GM19023 (cell line): ENCODE results near the gene CNGA1.
A peak's percentile ranks its signal among the peaks of the same experiment; 100 is the strongest.
"Not testable (repeated sequence)": the region's sequence is repeated elsewhere in the genome, so short reads cannot be mapped to it uniquely, and the experiment has no call there.

Source experiments
- ATAC-seq: cut with Tn5 transposase; IDR thresholded peaks from one replicate; pipeline ENCODE4 v1.9.1; 2021; ENCODE audit warnings: mild to moderate bottlenecking, moderate library complexity; ENCODE audit not compliant: unreplicated experiment

CNGA1 gene

DNA sequence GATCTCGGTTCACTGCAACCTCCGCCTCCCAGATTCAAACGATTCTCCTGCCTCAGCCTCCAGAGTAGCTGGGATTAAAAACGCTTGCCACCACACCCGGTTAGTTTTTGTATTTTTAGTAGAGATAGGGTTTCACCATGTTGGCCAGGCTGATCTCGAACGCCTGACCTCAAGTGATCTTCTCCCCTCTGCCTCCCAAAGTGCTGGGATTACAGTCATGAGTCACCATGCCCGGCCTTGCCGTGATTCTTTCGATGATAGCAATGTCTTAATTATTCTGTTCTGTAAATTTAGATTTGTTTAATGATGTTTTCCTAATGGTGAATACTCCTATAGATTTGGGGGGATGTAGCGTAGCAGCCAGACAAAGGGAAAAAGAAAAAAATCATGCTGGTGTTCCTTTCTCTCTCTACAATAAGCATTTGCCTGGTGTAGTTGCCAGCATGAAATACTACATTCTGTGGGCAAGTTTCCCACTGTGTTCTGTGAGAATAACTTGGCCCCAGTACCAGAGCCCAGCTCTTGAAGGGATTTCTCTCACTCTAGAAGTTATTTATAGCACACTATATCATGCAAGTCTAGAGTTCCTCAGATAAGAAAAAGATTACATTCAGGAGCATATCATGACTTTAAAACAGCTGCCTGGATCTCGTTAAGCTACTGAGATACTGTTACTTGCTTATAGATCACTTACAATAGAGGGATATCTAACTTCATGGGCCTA lies 15.5 kb upstream of the CNGA1 start:
- ATAC-seq = no peak

DNA sequence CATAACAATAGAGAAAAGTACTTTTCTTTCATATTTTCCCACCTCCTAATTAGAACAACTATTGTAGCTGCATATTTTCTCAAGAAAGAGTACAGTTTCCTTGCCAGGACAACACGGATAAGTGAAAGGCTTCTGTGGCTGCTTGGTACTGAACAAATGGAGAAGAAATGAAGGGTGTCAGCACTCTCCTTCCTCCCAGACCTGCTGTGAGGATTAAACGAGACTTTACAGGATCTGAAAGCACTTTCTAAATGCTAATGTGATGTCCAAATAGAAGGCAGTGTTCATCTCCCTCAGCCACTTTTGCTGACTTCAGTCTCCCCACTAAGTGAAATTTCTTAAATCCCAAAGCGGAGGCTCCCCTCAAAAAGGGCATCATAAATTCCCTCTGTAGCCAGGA lies 14.0 kb upstream of the CNGA1 start:
- no peak for ATAC-seq

DNA sequence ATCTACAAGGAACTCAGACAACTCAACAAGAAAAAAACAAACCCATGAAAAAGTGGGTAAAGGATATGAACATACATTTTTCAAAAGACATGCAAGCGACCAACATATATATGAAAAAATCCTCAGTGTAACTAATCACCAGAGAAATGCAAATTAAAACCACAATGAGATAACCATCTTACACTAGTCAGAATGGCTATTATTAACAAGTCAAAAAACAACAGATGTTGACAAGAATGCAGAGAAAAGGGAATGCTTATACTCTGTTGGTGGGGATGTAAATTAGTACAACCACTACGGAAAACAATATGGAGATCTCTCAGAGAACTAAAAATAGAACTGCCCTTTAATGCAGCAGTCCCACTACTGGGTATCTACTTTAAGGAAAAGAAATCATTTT lies 12.2 kb upstream of the CNGA1 start:
- ATAC-seq = peak; percentile 58

DNA sequence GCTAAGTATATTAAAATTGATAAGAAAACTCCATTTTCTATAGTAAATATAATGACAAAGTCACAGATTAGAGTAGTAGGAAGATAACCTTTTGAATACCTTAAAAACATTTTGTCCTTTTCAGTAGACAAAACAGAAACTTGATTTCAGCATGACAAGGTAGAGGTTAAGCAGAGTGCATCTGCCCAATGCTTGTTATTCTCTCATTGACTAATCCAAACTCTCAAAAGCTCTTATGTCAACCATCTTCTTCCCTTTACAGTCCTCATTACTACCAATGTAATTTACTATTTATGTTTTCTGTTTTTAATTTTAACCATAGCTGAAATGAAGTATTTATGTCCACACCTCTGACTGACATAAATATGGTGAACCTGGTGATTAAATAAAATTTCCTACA lies 11.2 kb upstream of the CNGA1 start:
- peak; percentile 73 for ATAC-seq

DNA sequence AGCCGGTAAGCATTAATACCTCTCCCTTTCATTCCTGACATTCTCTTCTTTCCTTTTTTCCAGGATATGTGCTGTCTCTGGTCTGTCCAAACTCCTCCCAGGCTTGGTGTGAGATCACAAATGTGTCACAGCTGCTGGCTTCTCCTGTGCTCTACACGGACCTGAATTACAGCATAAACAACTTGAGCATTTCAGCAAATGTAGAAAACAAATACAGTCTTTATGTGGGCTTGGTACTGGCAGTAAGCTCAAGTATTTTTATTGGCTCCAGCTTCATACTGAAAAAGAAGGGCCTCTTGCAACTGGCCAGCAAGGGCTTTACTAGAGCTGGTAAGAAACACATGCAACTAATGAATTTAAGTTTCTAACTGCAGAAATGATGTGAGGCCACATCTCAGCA lies 8.5 kb upstream of the CNGA1 start:
- no peak for ATAC-seq

DNA sequence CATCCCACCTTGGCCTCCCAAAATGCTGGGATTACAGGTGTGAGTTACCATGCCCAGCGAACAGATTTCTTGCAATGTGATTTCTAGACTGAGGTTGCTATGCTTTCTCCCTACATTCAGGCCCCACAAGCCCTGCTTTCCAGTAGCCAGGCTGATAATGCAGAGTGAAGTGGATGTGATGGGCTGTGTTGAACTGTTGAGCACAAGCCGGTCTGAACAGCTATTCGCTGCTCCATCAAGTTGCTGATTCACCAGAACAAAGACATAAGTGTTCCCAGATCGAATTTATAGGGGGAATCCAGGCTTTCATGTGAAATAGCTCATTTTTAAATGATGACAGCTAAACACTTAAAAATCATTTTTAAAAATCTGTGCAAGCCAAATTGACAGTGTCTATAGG lies 8.0 kb upstream of the CNGA1 start:
- no peak for ATAC-seq

DNA sequence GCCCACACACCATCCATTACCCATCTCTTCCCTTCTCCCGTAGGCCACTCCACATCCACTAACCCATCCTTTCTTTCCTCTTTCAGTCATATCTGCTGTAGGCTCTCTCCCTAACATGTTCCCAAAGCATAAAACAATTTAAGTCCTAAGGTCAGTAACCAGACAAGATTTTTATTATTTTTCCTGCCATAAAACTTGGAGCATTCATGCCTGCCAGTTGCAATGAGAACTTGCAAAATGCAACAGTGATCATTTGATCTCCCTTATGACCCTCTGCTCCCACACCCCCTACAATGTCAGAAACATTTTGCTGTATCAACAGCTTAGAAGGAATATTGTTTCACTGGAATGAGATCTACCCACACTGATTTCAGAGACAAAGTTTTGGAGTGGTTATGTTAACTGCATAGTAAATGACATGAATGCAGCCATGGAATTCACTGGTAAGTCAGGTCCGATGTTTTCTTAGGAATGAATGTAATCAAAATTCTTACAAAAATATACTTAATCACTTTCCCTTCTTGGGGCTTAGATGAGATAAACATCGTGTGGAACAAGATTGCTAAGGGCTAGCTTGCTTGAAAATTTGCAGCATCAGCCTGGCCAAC lies 5.8 kb upstream of the CNGA1 start:
- ATAC-seq = no peak

DNA sequence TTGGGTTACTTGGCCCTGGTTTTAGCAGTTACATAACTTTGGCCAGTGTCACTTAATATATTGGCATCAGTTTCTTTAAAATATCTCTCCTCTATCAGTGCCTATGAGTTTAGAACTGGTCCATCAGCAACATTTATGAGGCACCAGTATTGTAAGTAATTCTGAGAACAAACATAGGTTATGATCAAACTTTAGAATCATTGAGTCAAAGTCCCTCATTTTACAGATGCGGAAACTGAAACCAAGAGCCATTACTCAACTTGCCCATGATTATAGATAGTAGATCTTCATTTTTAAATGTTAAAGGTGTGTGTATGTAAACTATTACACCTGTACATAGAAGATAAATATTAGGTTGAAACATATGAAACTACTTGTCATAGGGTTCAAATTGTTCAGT lies 4.6 kb upstream of the CNGA1 start:
- no peak for ATAC-seq

DNA sequence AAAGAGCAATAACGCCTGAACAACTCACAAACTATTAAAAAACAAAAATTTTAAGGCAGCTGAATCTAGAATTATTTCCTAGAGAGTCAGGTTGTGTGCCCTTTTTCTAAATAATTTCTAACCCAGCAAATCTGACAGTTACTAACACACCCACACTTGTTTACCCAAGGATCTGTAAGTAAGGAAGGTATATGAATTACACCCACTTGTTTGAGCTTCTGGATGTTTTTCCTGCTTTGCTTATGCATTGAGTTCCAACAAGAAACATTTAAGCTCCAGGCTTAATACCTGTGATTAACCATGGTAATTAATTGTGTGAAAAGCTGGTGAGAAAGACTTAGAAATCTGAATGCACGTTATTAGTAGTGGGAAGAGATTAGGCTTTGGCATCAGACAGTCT lies 1.6 kb upstream of the CNGA1 start:
- ATAC-seq = no peak

DNA sequence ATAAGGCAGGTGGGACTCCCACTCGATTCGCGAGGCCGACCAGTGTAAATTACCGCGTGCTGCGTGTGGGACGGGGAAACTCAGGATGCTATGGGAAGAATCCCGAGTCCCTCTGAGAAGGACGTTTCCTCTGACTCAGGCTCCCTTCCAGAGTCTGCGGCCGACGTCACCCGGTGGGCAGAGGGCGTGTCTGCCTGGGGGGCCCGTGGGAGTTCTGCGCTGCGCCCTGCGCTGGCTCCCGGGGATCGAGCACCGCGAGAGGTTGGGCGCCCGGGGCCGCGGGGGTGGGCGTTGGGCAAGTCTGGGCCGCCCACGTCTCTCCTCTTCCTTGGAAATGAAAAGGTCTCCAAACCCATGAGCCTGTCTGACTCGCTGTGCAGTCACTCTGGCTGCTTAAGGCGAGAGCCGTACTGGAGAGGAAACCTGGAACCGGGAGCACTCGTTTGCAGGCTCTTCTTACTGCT lies 659 bp upstream of the CNGA1 start:
- peak; percentile 25 for ATAC-seq

DNA sequence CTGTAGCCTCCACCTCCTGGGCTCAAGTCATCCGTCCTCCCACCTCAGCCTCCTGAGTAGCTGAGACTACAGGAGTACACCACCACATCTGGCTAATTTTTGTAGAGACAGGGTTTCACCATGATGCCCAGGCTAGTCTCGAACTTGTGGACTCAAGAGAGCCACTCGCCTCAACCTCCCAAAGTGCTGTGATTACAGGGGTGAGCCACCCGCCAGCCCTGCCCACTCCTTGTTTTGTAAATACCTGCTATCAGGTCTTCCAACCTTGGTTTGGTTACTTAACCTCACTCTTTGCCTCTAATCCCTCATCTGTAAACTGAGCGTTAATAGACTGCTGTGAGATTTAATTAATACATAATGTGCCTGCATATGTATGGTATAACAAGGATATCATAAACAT lies 803 bp downstream of the CNGA1 start:
- ATAC-seq = no peak

DNA sequence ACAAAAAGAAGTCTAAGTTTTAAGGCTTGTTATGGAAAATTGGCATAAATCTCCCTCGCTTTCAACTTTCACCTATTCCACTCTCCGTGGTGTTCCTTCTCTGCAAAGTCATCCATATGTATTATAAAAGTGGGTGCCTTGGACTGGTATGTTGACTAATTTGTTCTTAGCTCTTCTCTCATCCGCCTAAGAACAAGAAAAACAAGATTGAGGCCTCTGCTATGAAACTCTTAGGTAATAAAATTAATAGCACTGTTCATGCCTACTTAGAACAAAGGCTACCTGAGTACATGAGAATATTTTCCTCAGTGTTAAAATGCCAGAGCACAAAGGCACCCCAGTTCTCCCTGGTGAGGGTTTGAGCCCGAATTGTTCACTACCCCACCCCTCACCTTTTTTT lies 1.3 kb downstream of the CNGA1 start:
- no peak for ATAC-seq

DNA sequence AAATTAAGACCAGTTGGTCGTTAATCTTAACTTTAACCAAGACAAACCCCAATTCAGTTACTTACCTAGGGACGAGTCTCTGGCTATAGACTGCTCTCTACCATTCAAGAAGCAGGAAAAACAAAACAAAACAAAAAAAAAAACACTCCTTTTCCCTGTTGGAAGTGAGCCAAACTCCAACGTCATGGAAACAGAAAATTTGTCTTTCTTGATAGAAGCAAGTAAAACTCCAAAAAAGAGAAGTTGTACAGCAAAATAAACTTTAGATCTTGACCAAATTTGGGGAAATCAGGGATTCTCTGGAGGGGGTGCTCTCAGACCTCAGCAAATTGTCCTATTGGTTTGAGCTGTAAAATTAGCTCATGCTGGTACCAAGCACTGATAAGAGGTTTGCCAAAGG lies 3.7 kb downstream of the CNGA1 start:
- no peak for ATAC-seq

DNA sequence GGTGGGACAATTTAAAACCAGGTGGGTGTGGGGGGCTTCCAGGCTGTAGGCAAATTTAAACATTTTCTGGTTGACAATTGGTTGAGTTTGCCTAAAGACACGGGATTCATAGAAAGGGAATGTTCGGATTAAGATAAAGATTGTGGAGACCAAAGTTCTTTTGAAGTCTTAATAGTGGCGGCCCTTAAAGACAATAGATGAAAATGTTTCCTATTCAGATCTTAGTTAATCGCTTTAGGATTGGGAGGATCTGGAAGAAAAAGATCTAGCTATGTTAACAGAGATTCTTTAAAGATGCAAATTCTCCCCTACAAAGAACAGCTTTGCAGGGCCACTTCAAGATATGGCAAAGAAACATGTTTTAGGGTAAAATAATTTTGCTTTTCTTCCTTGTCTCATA lies 4.8 kb downstream of the CNGA1 start:
- ATAC-seq = no peak

DNA sequence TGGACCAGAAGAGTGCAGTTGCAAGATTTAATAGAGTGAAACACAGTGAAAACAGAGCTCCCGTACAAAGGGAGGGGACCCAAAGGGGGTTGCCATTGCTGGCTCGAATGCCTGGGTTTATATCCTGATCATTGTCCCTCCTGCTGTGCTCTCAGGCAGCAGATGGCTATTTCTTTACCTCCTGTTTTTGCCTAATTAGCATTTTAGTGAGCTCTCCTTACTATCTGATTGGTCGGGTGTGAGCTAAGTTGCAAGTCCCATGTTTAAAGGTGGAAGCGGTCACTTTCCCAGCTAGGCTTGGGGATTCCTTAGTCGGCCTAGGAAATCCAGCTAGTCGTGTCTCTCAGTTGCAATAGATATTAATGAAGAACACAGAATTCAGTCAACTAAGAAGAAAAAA lies 5.6 kb downstream of the CNGA1 start:
- ATAC-seq = not testable (repeated sequence)

DNA sequence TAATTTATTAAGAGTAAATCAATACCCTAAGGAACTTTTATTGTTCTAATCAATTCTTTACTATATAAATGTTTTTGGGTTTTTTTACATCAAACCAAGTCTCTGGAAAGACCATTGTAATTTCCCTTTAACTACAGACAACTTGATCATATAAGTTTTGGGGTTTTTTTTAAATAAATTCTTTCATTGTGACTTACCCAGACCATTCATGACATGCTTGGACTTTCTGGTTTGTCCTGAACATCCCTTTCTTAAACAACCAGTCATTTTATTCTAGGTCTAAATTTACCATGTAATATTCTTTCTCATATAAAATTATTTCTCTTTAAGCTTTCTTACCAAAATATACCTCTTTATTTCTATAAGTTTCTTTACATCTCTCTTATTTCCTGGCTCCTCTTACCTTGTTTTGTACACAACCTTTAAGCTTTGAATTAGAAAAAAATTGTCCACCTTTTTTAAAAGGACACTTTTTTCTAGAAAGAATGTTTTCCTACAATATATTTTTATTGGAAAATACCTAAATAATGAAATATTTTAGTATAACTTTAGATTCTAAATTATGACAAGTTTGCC lies 8.4 kb downstream of the CNGA1 start:
- ATAC-seq = no peak

DNA sequence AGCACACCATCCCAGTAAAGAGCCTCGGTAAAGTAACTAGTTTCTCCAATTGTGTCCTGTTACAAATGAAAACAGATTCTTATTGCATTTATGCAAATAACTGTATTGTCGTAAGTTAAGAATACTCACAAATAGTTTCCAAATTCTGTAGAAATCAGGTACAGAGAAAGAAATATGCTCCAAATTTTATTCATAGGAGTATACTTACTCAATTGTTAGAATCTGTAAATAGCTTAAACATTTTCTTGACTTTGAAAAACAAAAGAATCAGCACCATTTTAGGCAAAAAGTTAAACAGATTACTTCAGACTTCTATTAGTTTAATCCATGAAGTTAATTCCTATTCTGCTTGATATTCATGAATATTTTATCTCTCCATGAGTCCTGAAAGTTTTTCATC lies 10.7 kb downstream of the CNGA1 start:
- ATAC-seq = no peak

DNA sequence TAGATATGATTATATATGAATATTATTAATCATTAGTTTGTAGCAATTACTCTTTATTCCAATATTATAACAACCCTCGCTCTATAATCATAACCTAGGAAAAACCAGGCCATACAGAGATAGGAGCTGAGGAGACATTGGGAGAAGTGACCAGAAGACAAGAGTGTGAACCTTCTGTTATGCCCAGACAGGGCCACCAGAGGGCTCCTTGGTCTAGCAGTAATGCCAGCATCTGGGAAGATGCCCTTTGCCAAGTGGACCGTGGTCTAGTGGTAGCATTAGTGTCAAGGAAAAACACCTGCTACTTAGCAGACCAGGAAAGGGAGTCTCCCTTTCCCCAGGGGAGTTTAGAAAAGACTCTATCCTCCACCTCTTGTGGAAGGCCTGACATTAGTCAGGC lies 12.9 kb downstream of the CNGA1 start:
- not testable (repeated sequence) for ATAC-seq

DNA sequence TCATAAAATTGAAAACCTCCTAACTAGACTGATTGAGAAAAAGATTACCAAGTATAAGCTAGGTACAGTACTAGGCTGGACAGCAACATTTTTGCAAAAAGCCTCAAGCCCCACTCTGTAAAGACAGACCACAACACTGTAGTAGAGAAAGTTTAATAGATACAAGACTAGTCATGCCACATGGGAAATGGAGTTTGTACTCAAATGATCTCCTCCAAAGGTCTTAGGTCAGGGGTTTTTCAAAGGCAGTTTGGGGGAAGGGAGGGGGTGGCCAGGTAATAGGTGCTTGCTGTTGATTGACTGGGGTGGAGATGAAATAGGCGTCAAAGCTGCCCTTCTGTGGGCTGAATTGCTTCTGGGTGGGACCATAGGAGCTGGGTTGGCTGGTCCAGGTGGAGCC lies 14.2 kb downstream of the CNGA1 start:
- ATAC-seq = no peak

DNA sequence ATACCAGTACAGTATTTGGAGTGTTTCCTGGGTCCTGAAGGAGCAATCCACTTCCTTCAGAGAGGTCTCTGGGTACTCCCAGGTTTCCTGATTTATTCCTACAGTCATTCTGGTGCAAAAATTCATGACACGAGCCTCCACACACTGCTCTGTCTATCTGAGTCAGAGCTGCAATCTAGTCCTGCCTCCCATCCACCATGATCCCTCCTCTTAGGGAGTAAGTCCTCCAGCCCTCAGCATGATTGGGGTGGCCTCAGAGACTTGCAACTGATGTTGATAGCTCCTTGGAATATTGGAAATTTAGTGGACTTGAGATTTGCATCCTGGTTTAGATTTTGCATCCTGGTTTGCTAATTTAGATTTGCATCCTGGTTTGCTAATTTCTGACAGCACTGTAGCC lies 20.5 kb downstream of the CNGA1 start:
- no peak for ATAC-seq

DNA sequence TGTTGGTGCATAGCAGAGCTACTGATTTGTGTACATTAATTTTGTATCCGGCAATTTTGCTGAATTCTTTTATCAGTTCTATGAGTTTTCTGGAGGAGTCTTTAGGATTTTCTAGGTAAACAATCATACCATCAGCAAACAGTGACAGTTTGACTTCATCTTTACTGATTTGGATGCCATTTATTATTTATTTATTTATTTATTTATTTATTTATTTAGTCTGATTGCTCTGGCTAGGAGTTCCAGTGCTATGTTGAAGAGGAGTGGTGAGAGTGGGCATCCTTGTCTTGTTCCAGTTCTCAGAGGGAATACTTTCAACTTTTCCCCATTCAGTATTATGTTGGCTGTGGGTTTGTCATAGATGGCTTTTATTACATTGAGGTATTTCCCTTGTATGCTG lies 24.0 kb downstream of the CNGA1 start:
- not testable (repeated sequence) for ATAC-seq

DNA sequence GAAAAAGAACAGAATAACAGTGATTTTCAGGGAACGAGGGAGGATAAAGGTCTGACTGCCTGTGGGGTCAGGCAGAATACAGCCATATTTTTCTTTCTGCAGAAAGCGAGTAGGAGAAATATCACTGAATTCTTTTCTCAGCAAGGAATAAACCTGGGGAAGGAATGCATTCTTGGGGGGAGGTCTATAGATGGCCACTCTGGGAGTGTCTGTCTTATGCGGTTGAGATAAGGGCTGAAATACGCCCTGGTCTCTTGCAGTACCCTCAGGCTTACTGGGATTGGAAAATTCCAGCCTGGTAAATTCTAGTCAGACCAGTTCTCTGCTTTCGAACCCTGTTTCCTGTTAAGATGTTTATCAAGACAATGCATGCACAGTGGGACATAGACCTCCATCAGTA lies 26.3 kb downstream of the CNGA1 start:
- ATAC-seq = no peak

DNA sequence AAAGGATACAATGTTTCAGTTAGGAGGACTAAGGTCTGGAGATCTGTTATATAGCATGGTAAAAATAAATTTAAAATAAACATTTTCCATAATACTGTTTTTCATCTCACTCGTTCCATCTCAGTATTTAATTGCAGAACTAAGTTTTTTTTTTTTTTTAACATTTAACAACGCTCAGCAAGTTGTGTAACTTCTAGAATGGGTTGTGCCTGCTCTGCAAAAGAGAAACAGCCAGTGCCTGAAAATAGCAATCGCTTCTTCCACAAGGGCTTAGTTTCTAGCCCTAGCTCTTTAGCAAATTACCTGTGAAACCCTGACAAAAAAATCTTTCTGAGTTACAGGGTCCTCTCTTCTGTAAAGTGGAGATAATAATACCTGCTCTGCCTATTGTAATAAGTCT lies 41.9 kb downstream of the CNGA1 start:
- no peak for ATAC-seq
